ENCODE results near the gene TUBA4A.

DNA sequence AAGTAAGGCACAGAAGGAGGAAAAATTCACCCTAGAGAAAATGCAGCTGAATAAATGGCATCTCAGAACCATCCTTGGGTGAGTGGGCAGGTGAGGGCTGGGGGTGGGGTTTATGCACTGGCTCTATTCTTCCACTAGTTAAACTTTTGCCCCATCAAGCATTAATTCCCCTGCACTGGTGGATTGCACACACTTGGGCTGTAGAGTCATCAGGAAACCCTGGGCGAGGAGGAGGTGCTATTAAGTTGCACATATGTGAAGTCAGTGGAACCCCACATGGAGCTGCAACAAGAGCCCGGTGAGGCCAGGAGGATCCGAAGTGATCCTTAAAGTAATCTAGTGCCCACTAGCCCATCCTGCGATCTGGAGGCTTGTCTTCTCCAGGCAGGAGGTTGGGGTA is 18.6 kb upstream of the TUBA4A start:
- TF ChIP-seq, protein P1, sequence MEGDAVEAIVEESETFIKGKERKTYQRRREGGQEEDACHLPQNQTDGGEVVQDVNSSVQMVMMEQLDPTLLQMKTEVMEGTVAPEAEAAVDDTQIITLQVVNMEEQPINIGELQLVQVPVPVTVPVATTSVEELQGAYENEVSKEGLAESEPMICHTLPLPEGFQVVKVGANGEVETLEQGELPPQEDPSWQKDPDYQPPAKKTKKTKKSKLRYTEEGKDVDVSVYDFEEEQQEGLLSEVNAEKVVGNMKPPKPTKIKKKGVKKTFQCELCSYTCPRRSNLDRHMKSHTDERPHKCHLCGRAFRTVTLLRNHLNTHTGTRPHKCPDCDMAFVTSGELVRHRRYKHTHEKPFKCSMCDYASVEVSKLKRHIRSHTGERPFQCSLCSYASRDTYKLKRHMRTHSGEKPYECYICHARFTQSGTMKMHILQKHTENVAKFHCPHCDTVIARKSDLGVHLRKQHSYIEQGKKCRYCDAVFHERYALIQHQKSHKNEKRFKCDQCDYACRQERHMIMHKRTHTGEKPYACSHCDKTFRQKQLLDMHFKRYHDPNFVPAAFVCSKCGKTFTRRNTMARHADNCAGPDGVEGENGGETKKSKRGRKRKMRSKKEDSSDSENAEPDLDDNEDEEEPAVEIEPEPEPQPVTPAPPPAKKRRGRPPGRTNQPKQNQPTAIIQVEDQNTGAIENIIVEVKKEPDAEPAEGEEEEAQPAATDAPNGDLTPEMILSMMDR (IDR thresholded peaks at IDR 0.05; ENCODE audit: insufficient read depth, low read length): no peak
- TF ChIP-seq POLR2AphosphoS5 (IDR thresholded peaks at IDR 0.05; ENCODE audit: low read depth) (no peak), GABPA (IDR thresholded peaks at IDR 0.05; ENCODE audit: low read depth) (no peak)
